Esophagus squamous epithelium (tissue), 4 donors: Measurements from ENCODE around the gene CISD1.

ENCODE experiments used
- POLR2A ChIP-seq, 4 donors: fragments of 450-650 bp; IDR thresholded peaks; one replicate each; pipeline ENCODE4 v1.6.1; 2017; ENCODE audit warnings: antibody characterized with exemption in 4 of 4, mild to moderate bottlenecking in 4 of 4, moderate library complexity in 3 of 4
- TF ChIP-seq, protein P1 (sequence below), 6 experiments: fragments of 450-650 bp in 4 of 6; fragments of 200-600 bp in 2 of 6; sonication (generic) in 2 of 6; IDR thresholded peaks; one replicate each; pipeline ENCODE4 v1.5.1; 2016 to 2019; ENCODE audit warnings: antibody characterized with exemption in 6 of 6, mild to moderate bottlenecking in 4 of 6, moderate library complexity in 4 of 6

DNA sequence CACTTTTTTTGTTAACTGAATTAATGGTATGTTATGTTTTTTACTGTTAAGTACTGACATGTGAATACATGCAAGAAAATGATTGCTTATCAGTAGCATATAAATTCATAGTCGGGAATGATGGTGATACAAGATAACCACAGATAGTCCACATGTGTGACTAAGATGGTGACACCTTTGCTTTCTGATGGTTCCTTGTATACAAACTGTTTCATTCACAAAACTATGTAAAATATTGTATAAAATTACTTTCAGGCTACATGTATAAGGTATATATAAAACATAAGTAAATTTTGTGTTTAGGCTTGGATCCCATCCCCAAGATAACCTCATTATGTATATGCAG is 10.0 kb downstream of the CISD1 start:
- TF ChIP-seq, protein P1, sequence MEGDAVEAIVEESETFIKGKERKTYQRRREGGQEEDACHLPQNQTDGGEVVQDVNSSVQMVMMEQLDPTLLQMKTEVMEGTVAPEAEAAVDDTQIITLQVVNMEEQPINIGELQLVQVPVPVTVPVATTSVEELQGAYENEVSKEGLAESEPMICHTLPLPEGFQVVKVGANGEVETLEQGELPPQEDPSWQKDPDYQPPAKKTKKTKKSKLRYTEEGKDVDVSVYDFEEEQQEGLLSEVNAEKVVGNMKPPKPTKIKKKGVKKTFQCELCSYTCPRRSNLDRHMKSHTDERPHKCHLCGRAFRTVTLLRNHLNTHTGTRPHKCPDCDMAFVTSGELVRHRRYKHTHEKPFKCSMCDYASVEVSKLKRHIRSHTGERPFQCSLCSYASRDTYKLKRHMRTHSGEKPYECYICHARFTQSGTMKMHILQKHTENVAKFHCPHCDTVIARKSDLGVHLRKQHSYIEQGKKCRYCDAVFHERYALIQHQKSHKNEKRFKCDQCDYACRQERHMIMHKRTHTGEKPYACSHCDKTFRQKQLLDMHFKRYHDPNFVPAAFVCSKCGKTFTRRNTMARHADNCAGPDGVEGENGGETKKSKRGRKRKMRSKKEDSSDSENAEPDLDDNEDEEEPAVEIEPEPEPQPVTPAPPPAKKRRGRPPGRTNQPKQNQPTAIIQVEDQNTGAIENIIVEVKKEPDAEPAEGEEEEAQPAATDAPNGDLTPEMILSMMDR (IDR thresholded peaks at IDR 0.05), result no peak
- TF ChIP-seq POLR2A (IDR thresholded peaks at IDR 0.05), result no peak
